ENCODE results near the gene APOE.
"Not testable (repeated sequence)": the region's sequence is repeated elsewhere in the genome, so short reads cannot be mapped to it uniquely, and the experiment has no call there.

APOE gene

GRCh38 chr19:44883922-44884321 lies 21.7 kb upstream of the APOE start:
- in situ Hi-C loops (cut with MboI; ENCODE audit: low sequenced_read_pairs), result no loop called here

GRCh38 chr19:44884566-44884965 lies 21.0 kb upstream of the APOE start:
- in situ Hi-C loops (cut with MboI; ENCODE audit: low sequenced_read_pairs), result no loop called here

GRCh38 chr19:44886141-44886540 lies 19.5 kb upstream of the APOE start:
- in situ Hi-C loops (cut with MboI; ENCODE audit: low sequenced_read_pairs), result no loop called here

GRCh38 chr19:44887648-44888047 lies 17.9 kb upstream of the APOE start:
- in situ Hi-C loops (cut with MboI; ENCODE audit: low sequenced_read_pairs), result no loop called here

- in situ Hi-C loops (cut with MboI; ENCODE audit: low sequenced_read_pairs), result not testable (repeated sequence)
Measured at GRCh38 chr19:44888335-44888734, 17.3 kb upstream of the APOE start.

GRCh38 chr19:44889830-44890365 lies 15.7 kb upstream of the APOE start:
- in situ Hi-C loops (cut with MboI; ENCODE audit: low sequenced_read_pairs), result no loop called here

GRCh38 chr19:44890366-44891015 lies 15.1 kb upstream of the APOE start:
- in situ Hi-C loops (cut with MboI; ENCODE audit: low sequenced_read_pairs), result no loop called here

GRCh38 chr19:44891016-44891882 lies 14.3 kb upstream of the APOE start, which contains the start of gene TOMM40:
TSS of gene TOMM40 (plus strand) at chr19:44891254. CDS start at chr19:44891416, 162 bp downstream.
- in situ Hi-C loops (cut with MboI; ENCODE audit: low sequenced_read_pairs), result no loop called here

GRCh38 chr19:44892932-44893331 lies 12.7 kb upstream of the APOE start:
- in situ Hi-C loops (cut with MboI; ENCODE audit: low sequenced_read_pairs), result no loop called here

- in situ Hi-C loops (cut with MboI; ENCODE audit: low sequenced_read_pairs), result no loop called here
Measured at GRCh38 chr19:44893332-44894051, 12.1 kb upstream of the APOE start.

- in situ Hi-C loops (cut with MboI; ENCODE audit: low sequenced_read_pairs), result no loop called here
Measured at GRCh38 chr19:44894052-44894400, 11.6 kb upstream of the APOE start.

GRCh38 chr19:44894946-44895345 lies 10.7 kb upstream of the APOE start:
- in situ Hi-C loops (cut with MboI; ENCODE audit: low sequenced_read_pairs), result no loop called here

- in situ Hi-C loops (cut with MboI; ENCODE audit: low sequenced_read_pairs), result no loop called here
Measured at GRCh38 chr19:44897835-44898234, 7.8 kb upstream of the APOE start.

- in situ Hi-C loops (cut with MboI; ENCODE audit: low sequenced_read_pairs), result no loop called here
Measured at GRCh38 chr19:44900328-44901244, 5.0 kb upstream of the APOE start.

- in situ Hi-C loops (cut with MboI; ENCODE audit: low sequenced_read_pairs), result no loop called here
Measured at GRCh38 chr19:44903216-44903601, 2.4 kb upstream of the APOE start.

GRCh38 chr19:44903602-44904425 lies 1.8 kb upstream of the APOE start:
- in situ Hi-C loops (cut with MboI; ENCODE audit: low sequenced_read_pairs), result no loop called here

- in situ Hi-C loops (cut with MboI; ENCODE audit: low sequenced_read_pairs), result no loop called here
Measured at GRCh38 chr19:44904426-44904994, 1.1 kb upstream of the APOE start.

GRCh38 chr19:44907613-44908012 lies 2.0 kb downstream of the APOE start:
- in situ Hi-C loops (cut with MboI; ENCODE audit: low sequenced_read_pairs), result no loop called here

Data from HL-60/S4 treated with phorbol 12-myristate 13-acetate at 8.2 ng/mL for 4 days and 3 days (cell line).